HUDEP-2 (cell line): ENCODE measurements around the gene CMAS.

Experiments
- DNase-seq, 76 experiments: peaks; one replicate each; lab custom pipeline; 2025; ENCODE audit not compliant: unreplicated experiment in 76 of 76; lab: John Stamatoyannopoulos, UW

CMAS gene

GRCh38 chr12:22103418-22103817 lies 57.4 kb downstream of the CMAS start:
- DNase-seq = no peak

- DNase-seq = no peak
Measured at GRCh38 chr12:22105542-22105941, 59.5 kb downstream of the CMAS start.

- DNase-seq = no peak
Measured at GRCh38 chr12:22110176-22110575, 64.2 kb downstream of the CMAS start.
